Measurements from ENCODE around the gene TMEM40. TPM values are rescaled to one million over a fixed set of nuclear protein-coding genes. Genes with fewer than 3 reads are reported as not detected.

Gene TMEM40
- total RNA-seq, 1 donor from 2014 or later: 7.8 TPM

DNA sequence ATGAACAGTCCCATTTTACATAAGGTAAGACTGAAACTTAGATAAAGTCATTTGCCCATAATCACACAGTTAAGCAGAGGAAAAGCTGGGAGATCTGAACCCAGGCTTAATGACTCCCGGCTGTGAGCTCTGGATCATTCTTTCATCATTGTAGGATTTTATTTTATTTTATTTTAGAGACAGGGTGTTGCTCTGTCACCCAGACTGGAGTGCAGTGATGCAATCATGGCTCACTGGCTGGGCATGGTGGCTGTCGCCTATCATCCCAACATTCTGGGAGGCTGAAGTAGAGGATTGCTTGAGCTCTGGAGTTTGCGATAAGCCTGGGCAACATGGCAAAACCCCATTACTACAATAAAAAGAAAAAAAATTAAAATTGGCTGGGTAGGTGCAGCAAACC is 63.9 kb downstream of the TMEM40 start:
- H3K27ac Mint-ChIP-seq: no peak overlapping the region
- no peak for TF ChIP-seq CTCF (IDR thresholded peaks at IDR 0.05; ENCODE audit: unreplicated experiment)
- H3K9me3 Mint-ChIP-seq: no peaks in the 10 kb centered on the region
- peaks cover 14% of the 10 kb centered on the region for H3K4me1 Mint-ChIP-seq
- no peak for DNase-seq (ENCODE audit: low spot score in 2 of 2, unreplicated experiment in 2 of 2)
- H3K27me3 Mint-ChIP-seq (ENCODE audit: low read depth): no peaks in the 10 kb centered on the region
- no peaks in the 10 kb centered on the region for H3K36me3 Mint-ChIP-seq
- no peak overlapping the region for H3K4me3 Mint-ChIP-seq

DNA sequence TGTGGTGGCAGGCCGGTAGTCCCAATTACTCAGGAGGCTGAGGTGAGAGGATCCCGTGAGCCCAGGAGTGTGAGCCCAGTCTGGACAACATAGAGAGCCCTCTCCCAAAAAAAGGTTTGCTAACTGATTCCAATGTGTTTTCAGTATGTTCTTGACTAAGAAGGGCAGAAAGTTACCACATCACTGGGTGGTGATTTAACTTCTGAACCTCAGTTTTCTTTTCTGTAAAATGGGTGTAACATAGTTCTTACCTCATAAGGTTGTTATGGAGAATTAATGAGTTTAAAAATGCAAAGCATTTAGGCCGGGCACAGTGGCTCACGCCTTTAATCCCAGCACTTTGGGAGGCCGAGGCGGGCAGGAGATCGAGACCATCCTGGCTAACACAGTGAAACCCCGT is 66.6 kb downstream of the TMEM40 start:
- H3K4me1 Mint-ChIP-seq: peaks cover 14% of the 10 kb centered on the region
- no peak overlapping the region for H3K4me3 Mint-ChIP-seq
- no peaks in the 10 kb centered on the region for H3K36me3 Mint-ChIP-seq
- H3K27ac Mint-ChIP-seq: no peak overlapping the region
- no peak for TF ChIP-seq CTCF (IDR thresholded peaks at IDR 0.05; ENCODE audit: unreplicated experiment)
- H3K27me3 Mint-ChIP-seq (ENCODE audit: low read depth): no peaks in the 10 kb centered on the region
- no peak for DNase-seq (ENCODE audit: low spot score in 2 of 2, unreplicated experiment in 2 of 2)
- no peaks in the 10 kb centered on the region for H3K9me3 Mint-ChIP-seq

GRCh38 chr3:12689997-12690711 is 68.9 kb downstream of the TMEM40 start:
- Mint-ChIP-seq H3K9me3 (no peaks in the 10 kb centered on the region), H3K4me3 (no peak overlapping the region), H3K27ac (no peak overlapping the region), H3K4me1 (peaks cover 14% of the 10 kb centered on the region), H3K27me3 (ENCODE audit: low read depth) (no peaks in the 10 kb centered on the region), H3K36me3 (no peaks in the 10 kb centered on the region)
- TF ChIP-seq CTCF (IDR thresholded peaks at IDR 0.05; ENCODE audit: unreplicated experiment): no peak
- DNase-seq (ENCODE audit: low spot score in 2 of 2, unreplicated experiment in 2 of 2): no peak

- Mint-ChIP-seq H3K4me3 (no peak overlapping the region), H3K36me3 (no peaks in the 10 kb centered on the region), H3K4me1 (peaks cover 2% of the 10 kb centered on the region), H3K27me3 (ENCODE audit: low read depth) (no peaks in the 10 kb centered on the region), H3K27ac (no peak overlapping the region), H3K9me3 (no peaks in the 10 kb centered on the region)
- no peak for DNase-seq (ENCODE audit: low spot score in 2 of 2, unreplicated experiment in 2 of 2)
- no peak for TF ChIP-seq CTCF (IDR thresholded peaks at IDR 0.05; ENCODE audit: unreplicated experiment)
Observed at GRCh38 chr3:12687948-12688347, 71.1 kb downstream of the TMEM40 start.

- Mint-ChIP-seq H3K27me3 (ENCODE audit: low read depth) (no peaks in the 10 kb centered on the region), H3K36me3 (no peaks in the 10 kb centered on the region), H3K4me3 (no peak overlapping the region), H3K9me3 (no peaks in the 10 kb centered on the region), H3K4me1 (no peaks in the 10 kb centered on the region), H3K27ac (no peak overlapping the region)
- DNase-seq (ENCODE audit: low spot score in 2 of 2, unreplicated experiment in 2 of 2): no peak
- no peak for TF ChIP-seq CTCF (IDR thresholded peaks at IDR 0.05; ENCODE audit: unreplicated experiment)
Observed at GRCh38 chr3:12686096-12686495, 73.0 kb downstream of the TMEM40 start.

Other genes starting within 250 kb of the TMEM40 start
- gene MKRN2OS, start 213.8 kb downstream of the TMEM40 start, total RNA-seq: 0.25 to 0.29 TPM (median 0.29 TPM) in 3 replicates
- gene MKRN2, start 202.2 kb downstream of the TMEM40 start, total RNA-seq: 34.2 to 36.4 TPM (median 34.7 TPM) in 3 replicates
- gene RAF1, start 95.1 kb downstream of the TMEM40 start, total RNA-seq: 108 to 116 TPM (median 111 TPM) in 3 replicates
- gene CAND2, start 37.4 kb upstream of the TMEM40 start, total RNA-seq: 13.2 to 14.4 TPM (median 14.0 TPM) in 3 replicates
- 1,710 to 1,896 TPM (median 1,851 TPM) in 3 replicates for gene RPL32, start 82.3 kb upstream of the TMEM40 start, total RNA-seq

All from mesothelial cell of epicardium (in vitro differentiated cells).